ENCODE measurements around the gene TECTA. TPM values are rescaled to one million over a fixed set of nuclear protein-coding genes. Genes with fewer than 3 reads are reported as not detected.

The TECTA gene
- total and polyA plus RNA-seq, 2 of the 8 experiments (the other 6 are each of a cell fraction or from before 2014, with no cell fraction given), result 0.59 to 1.0 TPM

GRCh38 chr11:121112498-121113455 lies 11.7 kb downstream of the TECTA start:
- no peak overlapping the region for H2AFZ ChIP-seq (ENCODE audit: low read length)
- CTCF ChIA-PET (ENCODE audit: partially characterized antibody), result interaction anchor here (0.6 to 2.3 kb wide), 16 partner anchors 9 to 434 kb away, joined by 3 to 13 read pairs (median 4); partner anchors contain the start of gene TECTA
- no peaks in the 10 kb centered on the region for H3K9me3 ChIP-seq (ENCODE audit: insufficient read depth in 2 of 2, low read depth in 1 of 2, low read length in 1 of 2)
- no peak overlapping the region for H2BK5ac ChIP-seq (ENCODE audit: low read depth, low read length)
- no peak overlapping the region for H2BK20ac ChIP-seq (ENCODE audit: low read length)
- H3K56ac ChIP-seq (replicated peaks; ENCODE audit: insufficient read length, low read depth, low read length), result no peak overlapping the region
- no peak overlapping the region; the same call in 1 of the 2 replicates for H4K8ac ChIP-seq (ENCODE audit: extremely low read depth, insufficient read depth, low read length)
- H2AK5ac ChIP-seq (ENCODE audit: low read depth, low read length), result no peak overlapping the region
- H3K23me2 ChIP-seq (ENCODE audit: low read depth, low read length), result peaks cover 7% of the 10 kb centered on the region; the same call in 1 of the 2 replicates
- no peaks in the 10 kb centered on the region for H3K79me1 ChIP-seq (ENCODE audit: low read depth, low read length)
- no peak overlapping the region for H2BK120ac ChIP-seq (replicated peaks; ENCODE audit: low read depth, low read length)
- H4K20me1 ChIP-seq (replicated peaks in 1 of 2; ENCODE audit: control insufficient read depth in 1 of 2, insufficient read depth in 2 of 2, low read length in 2 of 2), result peaks cover 0 to 5% of the 10 kb centered on the region in 2 experiments
- no peak overlapping the region for H3K18ac ChIP-seq (ENCODE audit: extremely low read depth, low read length)
- no peak overlapping the region; a peak in 1 of 4 replicates for H3K4me2 ChIP-seq (ENCODE audit: insufficient read depth in 1 of 2, low read depth in 2 of 2, low read length in 2 of 2)
- H3K23ac ChIP-seq (ENCODE audit: insufficient read length), result no peak overlapping the region
- peaks cover 0 to 3% (median 0%) of the 10 kb centered on the region in 4 experiments; a peak in 2 of 7 replicates for H3K4me1 ChIP-seq (replicated peaks in 1 of 4; ENCODE audit: control insufficient read depth in 3 of 4, insufficient read depth in 4 of 4, low read length in 3 of 4)
- H3K4ac ChIP-seq (replicated peaks; ENCODE audit: insufficient read length, low read depth, low read length), result no peak overlapping the region
- H2BK12ac ChIP-seq (ENCODE audit: low read depth, low read length), result no peak overlapping the region
- H3K79me2 ChIP-seq (ENCODE audit: control insufficient read depth in 1 of 2, insufficient read depth in 2 of 2, low read length in 2 of 2), result no peaks in the 10 kb centered on the region
- no peak overlapping the region for H3K9ac ChIP-seq (replicated peaks in 1 of 4; ENCODE audit: extremely low read depth in 1 of 4, low read depth in 3 of 4, low read length in 3 of 4)
- no peak overlapping the region for H4K5ac ChIP-seq (ENCODE audit: insufficient read length, low read depth, low read length)
- H3K36me3 ChIP-seq (ENCODE audit: control insufficient read depth in 2 of 4, insufficient read depth in 4 of 4, low read length in 3 of 4), result no peaks in the 10 kb centered on the region
- DNase-seq (ENCODE audit: low read depth in 1 of 2, low spot score in 2 of 2) (peak; percentile 56 to 57), FAIRE-seq (peak; percentile 50)
- H3K4me3 ChIP-seq (ENCODE audit: extremely low read depth in 1 of 4, insufficient read depth in 2 of 4, low read depth in 3 of 4, low read length in 4 of 4), result no peak overlapping the region; a peak in 1 of 8 replicates
- H2BK15ac ChIP-seq (ENCODE audit: low read length), result no peak overlapping the region
- 59% methylated on average over 32 of the region's 32 CpGs; no CpG with 5 or more reads in 1 of the 2 experiments for WGBS, 2 experiments (ENCODE audit: extremely low coverage in 1 of 2, insufficient coverage in 1 of 2, insufficient read length in 1 of 2, insufficient replicate concordance in 2 of 2, low coverage in 1 of 2, low lambda C conversion rate in 2 of 2, missing lambda C conversion rate in 1 of 2)
- no peaks in the 10 kb centered on the region for H3K27me3 ChIP-seq (replicated peaks in 1 of 4; ENCODE audit: control insufficient read depth in 3 of 4, extremely low read depth in 1 of 4, insufficient read depth in 3 of 4, low read length in 3 of 4)
- POLR2A ChIA-PET (ENCODE audit: partially characterized antibody), result no interaction called here
- no peak overlapping the region for H4K91ac ChIP-seq (replicated peaks; ENCODE audit: insufficient read length, low read length)
- no peak overlapping the region for H3K27ac ChIP-seq (ENCODE audit: low read depth, low read length)
- H3K14ac ChIP-seq (ENCODE audit: insufficient read length), result no peak overlapping the region
- TF ChIP-seq CTCF (IDR thresholded peaks at IDR 0.05; ENCODE audit: control extremely low read depth in 1 of 3, insufficient read depth in 1 of 3, low read depth in 1 of 3, low read length in 3 of 3) (peak; percentile 28 to 77 (median 70)), EZH2 (IDR thresholded peaks at IDR 0.05; ENCODE audit: low read depth, low read length, severe bottlenecking) (no peak), SP2 (IDR thresholded peaks at IDR 0.05; ENCODE audit: low read length) (no peak), CHD1 (IDR thresholded peaks at IDR 0.05; ENCODE audit: low read depth, low read length) (no peak), RAD21 (IDR thresholded peaks at IDR 0.05 in 1 of 2, conservative IDR thresholded peaks at IDR 0.05 in 1 of 2; ENCODE audit: low read depth in 2 of 2, low read length in 2 of 2) (peak; percentile 84 to 89), POU5F1 (IDR thresholded peaks at IDR 0.05; ENCODE audit: low read depth, low read length) (no peak), EGR1 (IDR thresholded peaks at IDR 0.05; ENCODE audit: borderline replicate concordance, low read depth, low read length) (0 out of 2 replicates have a peak, but pooled peaks have one; percentile 50)

All from H1 (cell line).